ENCODE measurements around the gene PEX11G.

PEX11G gene

DNA sequence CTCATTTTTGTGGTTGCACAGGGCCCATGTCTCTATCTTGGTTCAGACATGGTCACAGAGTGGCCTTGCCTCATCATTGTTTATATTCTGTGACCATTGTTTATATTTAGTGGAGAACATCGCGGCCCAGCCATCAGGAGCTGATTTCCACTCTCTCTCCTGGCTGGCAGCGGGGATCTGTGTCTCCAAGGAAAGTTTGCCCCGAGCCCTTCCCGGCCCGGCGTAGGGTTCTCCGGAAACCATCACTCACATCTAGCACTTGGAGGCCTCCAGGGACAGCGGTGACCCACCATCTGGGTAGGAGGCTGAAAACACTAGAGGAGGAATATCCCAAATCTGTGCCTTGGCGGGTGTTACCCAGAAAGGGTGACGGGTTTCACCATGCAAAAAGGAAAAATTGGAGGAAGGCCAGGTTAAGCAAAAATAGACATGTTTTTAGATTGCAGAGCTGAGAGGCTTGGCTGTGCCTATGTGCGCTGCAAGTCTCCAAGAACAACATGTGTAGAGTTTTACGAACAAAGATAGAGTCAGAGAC lies 26.3 kb upstream of the PEX11G start:
- Histone ChIP-seq H4K12ac (ENCODE audit: low read depth, low read length) (peak overlapping the region; percentile 63), H3K23ac (ENCODE audit: low read length) (no peak overlapping the region), H3K9me3 (ENCODE audit: insufficient read depth, low read depth, low read length) (no peaks in the 10 kb centered on the region), H3K4ac (ENCODE audit: low read depth, low read length) (peak overlapping the region; percentile 78), H3K4me3 (ENCODE audit: low read depth, low read length) (no peak overlapping the region), H3K79me2 (ENCODE audit: control insufficient read depth, insufficient read depth, low read length, poor library complexity) (peaks cover 11% of the 10 kb centered on the region), H3K36me3 (ENCODE audit: control insufficient read depth in 1 of 2, insufficient read depth in 2 of 2, low read length in 2 of 2) (peaks cover 14 to 15% of the 10 kb centered on the region in 2 experiments), H3K4me2 (ENCODE audit: low read length) (peak overlapping the region; percentile 41), H2BK5ac (ENCODE audit: low read depth, low read length, poor library complexity) (peak overlapping the region; percentile 66), H3K9ac (ENCODE audit: low read length) (peak overlapping the region; percentile 7), H2BK120ac (ENCODE audit: insufficient read depth, low read length, poor library complexity) (peak overlapping the region; percentile 40), H2AFZ (ENCODE audit: insufficient read depth, low read length, poor library complexity) (peak overlapping the region; percentile 23), H3K4me1 (ENCODE audit: control insufficient read depth in 1 of 2, insufficient read depth in 2 of 2, low read length in 2 of 2) (peaks cover 11 to 15% of the 10 kb centered on the region in 2 experiments), H3K27ac (ENCODE audit: low read depth, low read length) (peak overlapping the region; percentile 9), H3K18ac (ENCODE audit: low read length) (peak overlapping the region; percentile 55), H2AK5ac (ENCODE audit: low read length) (peak overlapping the region; percentile 78), H3K14ac (ENCODE audit: low read length) (peak overlapping the region; percentile 88), H4K91ac (ENCODE audit: low read depth, low read length) (peak overlapping the region; percentile 89), H3K79me1 (ENCODE audit: low read length) (peaks cover 17% of the 10 kb centered on the region), H3K27me3 (ENCODE audit: insufficient read depth, low read length) (no peaks in the 10 kb centered on the region), H2BK12ac (ENCODE audit: low read length) (peak overlapping the region; percentile 37), H4K8ac (ENCODE audit: low read depth, low read length) (peak overlapping the region; percentile 84)
- no peak for DNase-seq
- WGBS (ENCODE audit: extremely low coverage, insufficient coverage, insufficient read length): no CpG with 5 or more reads among the region's 13 CpGs

DNA sequence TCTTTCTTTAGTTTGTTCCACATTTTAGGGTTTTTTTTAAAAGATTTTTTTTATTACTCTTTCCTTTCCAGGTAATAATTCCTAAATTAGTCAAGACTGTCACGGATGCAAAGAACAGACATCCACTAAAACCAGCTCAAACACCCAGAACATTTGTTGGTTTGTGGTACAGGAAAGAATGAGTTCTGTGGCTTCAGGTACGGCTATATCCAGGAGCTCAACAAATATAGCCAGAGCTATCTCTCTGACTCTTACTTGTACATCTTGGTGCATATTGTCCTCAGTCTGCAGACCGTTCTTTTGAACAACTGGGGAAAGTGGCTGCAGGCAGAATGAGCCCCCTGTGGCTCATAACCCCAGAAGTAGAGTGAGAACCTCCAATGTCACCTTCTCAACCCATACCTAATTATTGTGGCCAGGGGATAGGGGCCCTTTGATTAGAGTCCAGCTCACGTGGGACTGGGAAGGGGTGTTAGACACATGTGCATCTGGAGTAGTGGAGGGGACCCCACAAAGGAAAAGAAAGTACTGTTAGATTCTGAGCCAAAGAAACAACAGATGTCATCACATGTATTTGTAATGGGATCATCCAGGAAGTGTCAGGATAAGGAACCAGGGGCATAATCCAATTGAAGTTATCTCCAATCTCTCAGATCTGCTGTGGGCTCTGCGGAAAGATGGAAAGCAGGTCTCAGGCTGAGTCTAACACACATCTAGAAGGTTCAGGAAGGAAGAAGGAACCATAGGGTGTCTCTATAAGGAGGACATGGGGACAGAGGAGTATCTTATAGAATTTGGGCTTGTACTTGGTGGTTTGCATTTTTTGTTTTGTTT lies 25.2 kb upstream of the PEX11G start:
- H3K4me1 ChIP-seq (ENCODE audit: control insufficient read depth in 1 of 2, insufficient read depth in 2 of 2, low read length in 2 of 2): peaks cover 11 to 15% of the 10 kb centered on the region in 2 experiments
- H3K23ac ChIP-seq (ENCODE audit: low read length): no peak overlapping the region
- H3K14ac ChIP-seq (ENCODE audit: low read length): no peak overlapping the region
- H3K4me3 ChIP-seq (ENCODE audit: low read depth, low read length): no peak overlapping the region
- H3K79me1 ChIP-seq (ENCODE audit: low read length): peaks cover 17% of the 10 kb centered on the region
- DNase-seq: no peak
- H4K91ac ChIP-seq (ENCODE audit: low read depth, low read length): no peak overlapping the region
- H4K12ac ChIP-seq (ENCODE audit: low read depth, low read length): no peak overlapping the region
- H3K79me2 ChIP-seq (ENCODE audit: control insufficient read depth, insufficient read depth, low read length, poor library complexity): peaks cover 11% of the 10 kb centered on the region
- no peak overlapping the region for H3K9ac ChIP-seq (ENCODE audit: low read length)
- H3K4me2 ChIP-seq (ENCODE audit: low read length): no peak overlapping the region
- no peak overlapping the region for H2AK5ac ChIP-seq (ENCODE audit: low read length)
- no peak overlapping the region for H2BK12ac ChIP-seq (ENCODE audit: low read length)
- no peak overlapping the region for H4K8ac ChIP-seq (ENCODE audit: low read depth, low read length)
- WGBS (ENCODE audit: extremely low coverage, insufficient coverage, insufficient read length): no CpG with 5 or more reads among the region's 5 CpGs
- H3K9me3 ChIP-seq (ENCODE audit: insufficient read depth, low read depth, low read length): no peaks in the 10 kb centered on the region
- no peak overlapping the region for H2BK120ac ChIP-seq (ENCODE audit: insufficient read depth, low read length, poor library complexity)
- H2BK5ac ChIP-seq (ENCODE audit: low read depth, low read length, poor library complexity): no peak overlapping the region
- H3K18ac ChIP-seq (ENCODE audit: low read length): no peak overlapping the region
- H3K4ac ChIP-seq (ENCODE audit: low read depth, low read length): no peak overlapping the region
- H3K27ac ChIP-seq (ENCODE audit: low read depth, low read length): no peak overlapping the region
- H2AFZ ChIP-seq (ENCODE audit: insufficient read depth, low read length, poor library complexity): no peak overlapping the region
- H3K27me3 ChIP-seq (ENCODE audit: insufficient read depth, low read length): no peaks in the 10 kb centered on the region
- peaks cover 3 to 4% of the 10 kb centered on the region in 2 experiments for H3K36me3 ChIP-seq (ENCODE audit: control insufficient read depth in 1 of 2, insufficient read depth in 2 of 2, low read length in 2 of 2)

DNA sequence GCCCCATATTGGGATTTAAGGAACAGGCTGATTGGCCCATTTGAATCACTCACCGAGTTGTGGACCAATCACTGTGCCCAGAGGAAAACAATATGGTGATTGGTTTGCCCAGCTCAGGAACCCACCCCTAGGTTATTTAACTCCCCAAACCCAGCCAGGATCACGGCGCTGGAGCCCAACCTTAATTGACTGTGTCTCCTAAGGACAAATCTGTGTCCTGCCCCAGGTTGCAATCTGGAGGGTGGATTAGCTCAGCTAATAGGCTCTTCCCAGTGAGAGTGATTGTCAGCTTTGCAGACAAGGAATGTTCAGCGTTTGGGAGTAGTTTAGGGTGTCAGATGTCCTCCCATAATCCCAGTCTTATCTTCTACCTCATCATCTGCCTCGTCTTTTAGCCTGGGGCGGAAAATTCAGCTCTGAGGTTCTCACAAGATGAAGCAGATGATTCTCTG lies 23.6 kb upstream of the PEX11G start:
- no peak overlapping the region for H4K8ac ChIP-seq (ENCODE audit: low read depth, low read length)
- no peak overlapping the region for H3K18ac ChIP-seq (ENCODE audit: low read length)
- no peaks in the 10 kb centered on the region for H3K9me3 ChIP-seq (ENCODE audit: insufficient read depth, low read depth, low read length)
- H2BK5ac ChIP-seq (ENCODE audit: low read depth, low read length, poor library complexity): no peak overlapping the region
- H3K79me2 ChIP-seq (ENCODE audit: control insufficient read depth, insufficient read depth, low read length, poor library complexity): peaks cover 11% of the 10 kb centered on the region
- H3K27me3 ChIP-seq (ENCODE audit: insufficient read depth, low read length): no peaks in the 10 kb centered on the region
- no peak overlapping the region for H3K9ac ChIP-seq (ENCODE audit: low read length)
- peaks cover 11 to 14% of the 10 kb centered on the region in 2 experiments for H3K4me1 ChIP-seq (ENCODE audit: control insufficient read depth in 1 of 2, insufficient read depth in 2 of 2, low read length in 2 of 2)
- no CpG with 5 or more reads among the region's 6 CpGs for WGBS (ENCODE audit: extremely low coverage, insufficient coverage, insufficient read length)
- H2AFZ ChIP-seq (ENCODE audit: insufficient read depth, low read length, poor library complexity): no peak overlapping the region
- H3K36me3 ChIP-seq (ENCODE audit: control insufficient read depth in 1 of 2, insufficient read depth in 2 of 2, low read length in 2 of 2): no peaks in the 10 kb centered on the region
- H2BK12ac ChIP-seq (ENCODE audit: low read length): no peak overlapping the region
- H3K4me3 ChIP-seq (ENCODE audit: low read depth, low read length): no peak overlapping the region
- H4K91ac ChIP-seq (ENCODE audit: low read depth, low read length): no peak overlapping the region
- H3K4ac ChIP-seq (ENCODE audit: low read depth, low read length): no peak overlapping the region
- H2AK5ac ChIP-seq (ENCODE audit: low read length): no peak overlapping the region
- H3K14ac ChIP-seq (ENCODE audit: low read length): no peak overlapping the region
- H2BK120ac ChIP-seq (ENCODE audit: insufficient read depth, low read length, poor library complexity): no peak overlapping the region
- peak overlapping the region; percentile 43 for H3K27ac ChIP-seq (ENCODE audit: low read depth, low read length)
- H3K4me2 ChIP-seq (ENCODE audit: low read length): no peak overlapping the region
- H3K79me1 ChIP-seq (ENCODE audit: low read length): peaks cover 17% of the 10 kb centered on the region
- peak; percentile 83 to 94 for DNase-seq
- no peak overlapping the region for H3K23ac ChIP-seq (ENCODE audit: low read length)
- no peak overlapping the region for H4K12ac ChIP-seq (ENCODE audit: low read depth, low read length)

DNA sequence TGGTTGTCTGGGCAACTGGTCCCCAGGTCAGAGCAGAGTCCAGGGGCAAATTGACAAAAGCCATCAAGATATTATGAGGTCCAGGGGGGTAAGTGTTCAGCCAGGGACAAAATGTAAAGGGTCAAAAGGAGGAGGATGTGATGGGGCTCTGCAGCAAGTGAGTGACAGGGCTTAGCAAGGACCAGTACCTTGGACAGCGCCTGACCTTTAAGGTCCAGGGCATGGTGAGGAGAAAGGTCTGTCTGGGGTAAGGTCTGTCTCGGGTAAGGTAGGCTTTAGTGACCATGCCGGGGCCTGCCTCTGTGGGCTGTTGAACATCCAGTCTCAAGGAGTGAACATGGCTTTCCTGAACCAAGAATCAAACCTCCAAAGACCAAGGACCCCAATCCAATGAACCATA lies 20.8 kb upstream of the PEX11G start:
- Histone ChIP-seq H3K79me1 (ENCODE audit: low read length) (no peaks in the 10 kb centered on the region), H3K27ac (ENCODE audit: low read depth, low read length) (no peak overlapping the region), H3K4ac (ENCODE audit: low read depth, low read length) (no peak overlapping the region), H3K14ac (ENCODE audit: low read length) (no peak overlapping the region), H4K8ac (ENCODE audit: low read depth, low read length) (no peak overlapping the region), H3K27me3 (ENCODE audit: insufficient read depth, low read length) (no peaks in the 10 kb centered on the region), H3K9ac (ENCODE audit: low read length) (no peak overlapping the region), H2BK120ac (ENCODE audit: insufficient read depth, low read length, poor library complexity) (no peak overlapping the region), H4K91ac (ENCODE audit: low read depth, low read length) (no peak overlapping the region), H2BK5ac (ENCODE audit: low read depth, low read length, poor library complexity) (no peak overlapping the region), H3K9me3 (ENCODE audit: insufficient read depth, low read depth, low read length) (no peaks in the 10 kb centered on the region), H2AFZ (ENCODE audit: insufficient read depth, low read length, poor library complexity) (no peak overlapping the region), H3K36me3 (ENCODE audit: control insufficient read depth in 1 of 2, insufficient read depth in 2 of 2, low read length in 2 of 2) (no peaks in the 10 kb centered on the region), H3K18ac (ENCODE audit: low read length) (no peak overlapping the region), H2BK12ac (ENCODE audit: low read length) (no peak overlapping the region), H2AK5ac (ENCODE audit: low read length) (no peak overlapping the region), H4K12ac (ENCODE audit: low read depth, low read length) (no peak overlapping the region), H3K79me2 (ENCODE audit: control insufficient read depth, insufficient read depth, low read length, poor library complexity) (no peaks in the 10 kb centered on the region), H3K4me1 (ENCODE audit: control insufficient read depth in 1 of 2, insufficient read depth in 2 of 2, low read length in 2 of 2) (no peaks in the 10 kb centered on the region), H3K4me3 (ENCODE audit: low read depth, low read length) (no peak overlapping the region), H3K23ac (ENCODE audit: low read length) (no peak overlapping the region), H3K4me2 (ENCODE audit: low read length) (no peak overlapping the region)
- DNase-seq: peak in 1 of 2 donors; percentile 33
- no CpG with 5 or more reads among the region's 3 CpGs for WGBS (ENCODE audit: extremely low coverage, insufficient coverage, insufficient read length)
